Suprapubic skin (tissue), 4 donors: ENCODE results near the gene SLC12A5. TPM values are rescaled to one million over a fixed set of nuclear protein-coding genes. Genes with fewer than 3 reads are reported as not detected.

Source experiments
- DNase-seq, 2 donors: peaks; one replicate each; pipeline ENCODE4 v3.0.0-alpha.2; 2019; ENCODE audit warnings: low spot score in 2 of 2
- H3K27ac ChIP-seq: fragments of 200-600 bp; sonication (generic); one replicate; pipeline ENCODE4 v1.5.1; 2019
- H3K27me3 ChIP-seq: fragments of 200-600 bp; sonication (generic); one replicate; pipeline ENCODE4 v1.5.1; 2019
- H3K36me3 ChIP-seq: fragments of 200-600 bp; sonication (generic); one replicate; pipeline ENCODE4 v1.5.1; 2019
- H3K4me1 ChIP-seq: fragments of 200-600 bp; sonication (generic); one replicate; pipeline ENCODE4 v1.5.1; 2019
- H3K4me3 ChIP-seq: fragments of 200-600 bp; sonication (generic); one replicate; pipeline ENCODE4 v1.5.1; 2019; ENCODE audit warnings: mild to moderate bottlenecking
- H3K9me3 ChIP-seq: fragments of 200-600 bp; sonication (generic); one replicate; pipeline ENCODE4 v1.5.1; 2019
- CTCF ChIP-seq, 2 donors: fragments of 200-600 bp in 1 of 2; fragments of 450-650 bp in 1 of 2; sonication (generic) in 1 of 2; IDR thresholded peaks; one replicate each; pipeline ENCODE4 v1.5.1; 2016 to 2019; ENCODE audit warnings: antibody characterized with exemption in 2 of 2, mild to moderate bottlenecking in 1 of 2, moderate library complexity in 1 of 2
- EP300 ChIP-seq: sonication (generic); formaldehyde crosslinking; IDR thresholded peaks from one replicate; pipeline ENCODE4 v1.6.1; 2017; ENCODE audit warnings: antibody characterized with exemption
- POLR2A ChIP-seq, 2 donors: fragments of 450-650 bp; IDR thresholded peaks; one replicate each; pipeline ENCODE4 v1.6.1; 2017; ENCODE audit warnings: antibody characterized with exemption in 2 of 2, mild to moderate bottlenecking in 2 of 2, moderate library complexity in 2 of 2
- POLR2AphosphoS5 ChIP-seq, 3 donors: sonication (generic); formaldehyde crosslinking; IDR thresholded peaks; one replicate each; pipeline ENCODE4 v1.6.1; 2017; ENCODE audit warnings: antibody characterized with exemption in 3 of 3
- WGBS: methylation state at CpG from one replicate; pipeline ENCODE4 v1.1.5; 2018; 5-methylcytosine and 5-hydroxymethylcytosine counted together
- total RNA-seq, 4 donors: library from RNA; depleted of rRNA; stranded (reverse); fragments of >200 nt; gene quantifications; one replicate each; pipeline ENCODE4 v1.1.0, GENCODE V29; 2016

SLC12A5 gene
- total RNA-seq, 4 donors from 2014 or later: 0.40 TPM; not detected in 3

GRCh38 chr20:46023999-46024398 lies 5.0 kb upstream of the SLC12A5 start:
- peaks cover 19% of the 10 kb centered on the region for H3K4me1 ChIP-seq
- no peak overlapping the region for H3K4me3 ChIP-seq
- peaks cover 90% of the 10 kb centered on the region for H3K27me3 ChIP-seq

GRCh38 chr20:46025376-46025783 lies 3.6 kb upstream of the SLC12A5 start:
- Histone ChIP-seq H3K4me3 (no peak overlapping the region), H3K36me3 (no peaks in the 10 kb centered on the region), H3K27ac (no peak overlapping the region), H3K4me1 (peaks cover 19% of the 10 kb centered on the region), H3K9me3 (no peaks in the 10 kb centered on the region), H3K27me3 (peaks cover 98% of the 10 kb centered on the region)
- WGBS: 53% methylated on average over 10 of the region's 10 CpGs
- TF ChIP-seq POLR2AphosphoS5 (IDR thresholded peaks at IDR 0.05) (no peak), EP300 (no peak), CTCF (IDR thresholded peaks at IDR 0.05) (no peak), POLR2A (IDR thresholded peaks at IDR 0.05) (no peak)
- no peak for DNase-seq

More at GRCh38 chr20:46023999-46024398, 5.0 kb upstream of the SLC12A5 start:
- TF ChIP-seq POLR2AphosphoS5 (IDR thresholded peaks at IDR 0.05) (no peak), EP300 (no peak), POLR2A (IDR thresholded peaks at IDR 0.05) (no peak), CTCF (IDR thresholded peaks at IDR 0.05) (no peak)
- no peak for DNase-seq
- no peaks in the 10 kb centered on the region for H3K9me3 ChIP-seq
- H3K36me3 ChIP-seq: no peaks in the 10 kb centered on the region
- 60% methylated on average over 4 of the region's 4 CpGs for WGBS
- H3K27ac ChIP-seq: no peak overlapping the region

DNA sequence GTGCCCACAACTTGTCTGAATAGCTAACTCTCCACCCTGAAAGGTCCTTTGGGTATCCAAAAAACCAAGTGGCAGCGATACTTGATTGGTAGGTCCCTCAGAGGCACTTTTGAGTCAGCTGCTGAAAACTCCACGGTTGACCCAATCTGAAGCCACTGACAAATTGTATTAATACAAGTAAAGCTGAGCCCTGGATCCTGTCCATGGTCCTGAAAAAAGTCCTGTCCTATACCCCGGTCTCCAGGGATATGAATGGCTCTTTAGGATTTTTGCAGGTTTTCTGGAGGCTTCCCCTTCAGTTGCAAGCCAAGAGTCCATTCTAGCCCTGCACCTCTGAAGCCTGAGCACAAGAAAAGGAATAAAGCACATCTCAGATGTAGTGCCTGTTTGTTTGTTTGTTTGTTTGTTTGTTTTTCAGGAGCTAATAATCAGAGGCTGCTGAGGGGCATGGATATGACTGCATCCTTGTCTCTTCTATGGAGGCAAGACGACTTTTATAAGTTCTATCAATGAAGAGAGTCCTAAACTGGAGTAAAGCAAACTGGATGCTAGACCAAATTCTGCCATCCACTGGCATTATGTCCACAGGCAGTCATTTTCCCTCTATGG lies 1.7 kb upstream of the SLC12A5 start:
- H3K27ac ChIP-seq: no peak overlapping the region
- DNase-seq: no peak
- no peak for TF ChIP-seq CTCF (IDR thresholded peaks at IDR 0.05)
- no peak for TF ChIP-seq POLR2A (IDR thresholded peaks at IDR 0.05)
- H3K36me3 ChIP-seq: no peaks in the 10 kb centered on the region
- peaks cover 98% of the 10 kb centered on the region for H3K27me3 ChIP-seq
- no peaks in the 10 kb centered on the region for H3K9me3 ChIP-seq
- WGBS: 12% methylated on average over 3 of the region's 4 CpGs
- no peak overlapping the region for H3K4me3 ChIP-seq
- peaks cover 17% of the 10 kb centered on the region for H3K4me1 ChIP-seq

GRCh38 chr20:46028110-46028509 lies 905 bp upstream of the SLC12A5 start:
- H3K27me3 ChIP-seq: peaks cover 100% of the 10 kb centered on the region
- no peak for DNase-seq
- H3K9me3 ChIP-seq: no peaks in the 10 kb centered on the region
- H3K27ac ChIP-seq: no peak overlapping the region
- no peak overlapping the region for H3K4me3 ChIP-seq
- H3K4me1 ChIP-seq: peaks cover 13% of the 10 kb centered on the region
- 69% methylated on average over 7 of the region's 7 CpGs for WGBS
- no peaks in the 10 kb centered on the region for H3K36me3 ChIP-seq
- no peak for TF ChIP-seq POLR2AphosphoS5 (IDR thresholded peaks at IDR 0.05)
- TF ChIP-seq POLR2A (IDR thresholded peaks at IDR 0.05): no peak
- no peak for TF ChIP-seq CTCF (IDR thresholded peaks at IDR 0.05)
- no peak for TF ChIP-seq EP300

DNA sequence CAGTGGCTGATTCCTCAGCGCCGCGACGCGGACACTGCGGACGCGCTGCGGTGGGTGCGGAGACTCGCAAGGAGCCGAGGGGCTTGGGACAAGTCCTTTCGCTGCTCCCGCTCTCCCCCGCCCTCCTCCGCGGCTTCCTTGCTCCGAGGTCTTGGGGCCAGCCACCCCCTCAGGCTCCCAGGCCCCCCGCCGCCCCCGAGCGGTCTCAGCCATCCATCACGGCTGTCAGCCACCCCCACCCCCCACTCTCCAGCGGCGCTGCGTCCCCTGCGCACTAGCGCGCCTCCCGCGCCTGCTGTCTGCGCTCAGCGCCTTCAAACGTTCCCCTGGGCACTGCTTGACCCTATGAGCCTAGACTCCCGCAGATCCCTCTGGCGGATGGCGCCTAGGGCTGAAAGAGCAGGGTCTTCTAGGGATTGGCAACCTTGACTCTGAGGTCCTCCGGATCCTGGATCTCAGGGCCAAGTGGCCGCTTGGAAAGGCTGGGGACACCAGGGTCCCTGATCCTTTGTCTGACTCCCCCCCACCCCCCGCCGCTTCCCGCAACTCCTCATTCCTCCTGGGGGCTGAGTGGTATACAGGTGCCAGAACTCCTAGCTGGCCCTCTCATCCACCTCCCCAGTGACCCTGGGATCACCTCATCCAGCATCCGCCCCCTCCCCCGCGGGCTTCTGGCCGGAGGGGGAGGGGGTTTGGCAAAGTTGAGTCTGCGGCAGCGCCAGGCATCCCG lies 1.4 kb downstream of the SLC12A5 start:
- Histone ChIP-seq H3K27me3 (peaks cover 100% of the 10 kb centered on the region), H3K9me3 (no peaks in the 10 kb centered on the region), H3K36me3 (no peaks in the 10 kb centered on the region), H3K4me3 (no peak overlapping the region), H3K4me1 (peaks cover 13% of the 10 kb centered on the region), H3K27ac (no peak overlapping the region)
- 24% methylated on average over 14 of the region's 49 CpGs for WGBS
- TF ChIP-seq EP300 (no peak), CTCF (IDR thresholded peaks at IDR 0.05) (no peak), POLR2A (IDR thresholded peaks at IDR 0.05) (no peak), POLR2AphosphoS5 (IDR thresholded peaks at IDR 0.05) (no peak)
- no peak for DNase-seq
